NB4 (cell line): ENCODE measurements around the gene ANKRD18A.

Experiments
- POLR2A ChIP-seq: IDR thresholded peaks from 2 replicates; pipeline ENCODE4 v1.6.1; 2011; ENCODE audit warnings: mild to moderate bottlenecking; ENCODE audit not compliant: insufficient read length; ENCODE audit errors: extremely low read depth
- TF ChIP-seq, protein P1 (sequence below): IDR thresholded peaks from one replicate; pipeline ENCODE4 v1.5.1; 2012; ENCODE audit warnings: low read depth, low read length
- TF ChIP-seq, protein P2 (sequence below): IDR thresholded peaks from 2 replicates; pipeline ENCODE4 v1.6.1; 2011; ENCODE audit warnings: low read depth, low read length

DNA sequence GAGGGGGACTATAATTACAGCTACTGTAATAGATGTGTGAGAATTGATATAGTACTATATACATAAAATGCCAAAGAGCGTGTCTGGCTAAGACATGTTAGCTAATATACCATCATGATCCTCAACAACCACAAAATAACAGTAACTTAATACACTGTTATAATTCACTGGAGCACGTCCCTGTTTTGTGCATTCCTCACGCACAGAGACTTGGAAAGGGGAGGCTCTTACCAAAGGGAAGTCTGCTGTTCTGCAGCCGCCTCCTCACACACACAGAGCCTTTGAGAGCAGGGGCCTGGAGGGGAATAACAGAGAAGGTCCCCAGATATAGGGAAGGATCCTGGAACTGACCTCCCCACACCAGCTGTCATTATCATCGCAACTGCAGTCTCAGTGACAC is 97.3 kb downstream of the ANKRD18A start:
- TF ChIP-seq, protein P1, sequence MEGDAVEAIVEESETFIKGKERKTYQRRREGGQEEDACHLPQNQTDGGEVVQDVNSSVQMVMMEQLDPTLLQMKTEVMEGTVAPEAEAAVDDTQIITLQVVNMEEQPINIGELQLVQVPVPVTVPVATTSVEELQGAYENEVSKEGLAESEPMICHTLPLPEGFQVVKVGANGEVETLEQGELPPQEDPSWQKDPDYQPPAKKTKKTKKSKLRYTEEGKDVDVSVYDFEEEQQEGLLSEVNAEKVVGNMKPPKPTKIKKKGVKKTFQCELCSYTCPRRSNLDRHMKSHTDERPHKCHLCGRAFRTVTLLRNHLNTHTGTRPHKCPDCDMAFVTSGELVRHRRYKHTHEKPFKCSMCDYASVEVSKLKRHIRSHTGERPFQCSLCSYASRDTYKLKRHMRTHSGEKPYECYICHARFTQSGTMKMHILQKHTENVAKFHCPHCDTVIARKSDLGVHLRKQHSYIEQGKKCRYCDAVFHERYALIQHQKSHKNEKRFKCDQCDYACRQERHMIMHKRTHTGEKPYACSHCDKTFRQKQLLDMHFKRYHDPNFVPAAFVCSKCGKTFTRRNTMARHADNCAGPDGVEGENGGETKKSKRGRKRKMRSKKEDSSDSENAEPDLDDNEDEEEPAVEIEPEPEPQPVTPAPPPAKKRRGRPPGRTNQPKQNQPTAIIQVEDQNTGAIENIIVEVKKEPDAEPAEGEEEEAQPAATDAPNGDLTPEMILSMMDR = no peak
- TF ChIP-seq, protein P2, sequence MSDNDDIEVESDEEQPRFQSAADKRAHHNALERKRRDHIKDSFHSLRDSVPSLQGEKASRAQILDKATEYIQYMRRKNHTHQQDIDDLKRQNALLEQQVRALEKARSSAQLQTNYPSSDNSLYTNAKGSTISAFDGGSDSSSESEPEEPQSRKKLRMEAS = no peak
- no peak for TF ChIP-seq POLR2A
